Mucosa of gallbladder (tissue), 1 donor: ENCODE results near the gene MYH16. TPM values are rescaled to one million over a fixed set of nuclear protein-coding genes. Genes with fewer than 3 reads are reported as not detected.
"Not testable (repeated sequence)": the region's sequence is repeated elsewhere in the genome, so short reads cannot be mapped to it uniquely, and the experiment has no call there.

Experiments used
- DNase-seq: peaks from one replicate; pipeline ENCODE4 v3.0.0-alpha.2; 2020; ENCODE audit warnings: low spot score
- total RNA-seq: library from RNA; stranded (reverse); gene quantifications from one replicate; pipeline ENCODE4 v1.2.1, GENCODE V29; 2021
- donor health status: DM: no; HTN: no; CAD: no.

Gene MYH16
- total RNA-seq, 1 donor from 2014 or later, result 0.32 TPM

- DNase-seq, result no peak
Observed at GRCh38 chr7:99305473-99306260, 33.0 kb downstream of the MYH16 start.

GRCh38 chr7:99308461-99309074 is 35.9 kb downstream of the MYH16 start:
- DNase-seq, result no peak

GRCh38 chr7:99309111-99309510 is 36.5 kb downstream of the MYH16 start:
- DNase-seq, result no peak

- no peak for DNase-seq
Observed at GRCh38 chr7:99310004-99310403, 37.4 kb downstream of the MYH16 start.

GRCh38 chr7:99311702-99312101 is 39.1 kb downstream of the MYH16 start:
- no peak for DNase-seq

- DNase-seq, result peak; percentile 80
Observed at GRCh38 chr7:99312316-99313203, 39.9 kb downstream of the MYH16 start.

GRCh38 chr7:99313204-99313573 is 40.5 kb downstream of the MYH16 start:
- DNase-seq, result no peak

- no peak for DNase-seq
Observed at GRCh38 chr7:99314504-99314903, 41.9 kb downstream of the MYH16 start.

- no peak for DNase-seq
Observed at GRCh38 chr7:99320371-99320770, 47.7 kb downstream of the MYH16 start.

GRCh38 chr7:99322659-99323058 is 50.0 kb downstream of the MYH16 start:
- not testable (repeated sequence) for DNase-seq

- no peak for DNase-seq
Observed at GRCh38 chr7:99324559-99324958, 51.9 kb downstream of the MYH16 start.

- no peak for DNase-seq
Observed at GRCh38 chr7:99325001-99325493, 52.4 kb downstream of the MYH16 start.

GRCh38 chr7:99325592-99326407 is 53.2 kb downstream of the MYH16 start, which contains the start of gene ARPC1A:
Gene ARPC1A, plus strand, starts transcription at chr7:99325898. Its CDS starts 7,456 bp downstream, at chr7:99333354.
- DNase-seq, result peak; percentile 90

- DNase-seq, result no peak
Observed at GRCh38 chr7:99326408-99326782, 53.8 kb downstream of the MYH16 start.

GRCh38 chr7:99330314-99330961 is 57.8 kb downstream of the MYH16 start:
- not testable (repeated sequence) for DNase-seq

GRCh38 chr7:99331002-99331401 is 58.4 kb downstream of the MYH16 start:
- no peak for DNase-seq

- DNase-seq, result no peak
Observed at GRCh38 chr7:99339595-99339994, 67.0 kb downstream of the MYH16 start.

GRCh38 chr7:99340659-99341058 is 68.0 kb downstream of the MYH16 start:
- no peak for DNase-seq

GRCh38 chr7:99344061-99344647 is 71.5 kb downstream of the MYH16 start:
- DNase-seq, result no peak

GRCh38 chr7:99350641-99351040 is 78.0 kb downstream of the MYH16 start:
- not testable (repeated sequence) for DNase-seq
